Ovary (tissue), 3 donors: ENCODE data around the gene DHRS1.

Source experiments
- CTCF ChIP-seq, 3 donors: fragments of 450-650 bp in 2 of 3; fragments of 200-600 bp in 1 of 3; IDR thresholded peaks; one replicate each; pipeline versions ENCODE4 v1.5.1 to v1.8.0; 2016 to 2022; ENCODE audit warnings: antibody characterized with exemption in 3 of 3, mild to moderate bottlenecking in 1 of 3
- EP300 ChIP-seq: sonication (generic); formaldehyde crosslinking; IDR thresholded peaks from one replicate; pipeline ENCODE4 v1.6.1; 2017; ENCODE audit warnings: antibody characterized with exemption
- donor health status: DM: no; HTN: no; CAD: no.

- TF ChIP-seq EP300: no peak
- TF ChIP-seq CTCF (IDR thresholded peaks at IDR 0.05): no peak
Measured at GRCh38 chr14:24260780-24261157, 38.8 kb downstream of the DHRS1 start.
